Naive B cell (primary cell): Measurements from ENCODE around the gene MED13L. TPM values are rescaled to one million over a fixed set of nuclear protein-coding genes. Genes with fewer than 3 reads are reported as not detected.
"Not testable (repeated sequence)": the region's sequence is repeated elsewhere in the genome, so short reads cannot be mapped to it uniquely, and the experiment has no call there.

Source experiments
- ATAC-seq, 2 donors: fragments of 150-1000 bp; cut with Tn5 transposase; 2 replicates each; pipeline ENCODE4 v1.10.0; 2021; ENCODE audit warnings: low read depth in 2 of 2, mild to moderate bottlenecking in 2 of 2, moderate library complexity in 2 of 2
- DNase-seq: peaks from one replicate; pipeline ENCODE4 v3.0.0; 2022
- H3K27ac Mint-ChIP-seq, 6 donors: one replicate each; pipeline ENCODE4 v1.8.0; 2020 to 2022; ENCODE audit warnings: mild to moderate bottlenecking in 6 of 6, mixed read lengths in 6 of 6, moderate library complexity in 5 of 6, inconsistent platforms in 2 of 6
- H3K27me3 Mint-ChIP-seq, 3 donors: one replicate each; pipeline ENCODE4 v1.8.0; 2021 to 2022; ENCODE audit warnings: mixed read lengths in 3 of 3, mild to moderate bottlenecking in 1 of 3
- H3K36me3 Mint-ChIP-seq, 2 donors: one replicate each; pipeline ENCODE4 v1.8.0; 2020 to 2022; ENCODE audit warnings: mixed read lengths in 2 of 2, inconsistent platforms in 1 of 2, mild to moderate bottlenecking in 1 of 2
- H3K4me1 Mint-ChIP-seq, 3 donors: one replicate each; pipeline ENCODE4 v1.8.0; 2020 to 2022; ENCODE audit warnings: mixed read lengths in 3 of 3, inconsistent platforms in 1 of 3, mild to moderate bottlenecking in 1 of 3, moderate library complexity in 1 of 3
- H3K4me3 Mint-ChIP-seq, 8 donors: one replicate each; pipeline ENCODE4 v1.8.0; 2020 to 2022; ENCODE audit warnings: mild to moderate bottlenecking in 8 of 8, mixed read lengths in 8 of 8, moderate library complexity in 8 of 8, inconsistent platforms in 2 of 8
- H3K9me3 Mint-ChIP-seq, 7 donors: one replicate each; pipeline ENCODE4 v1.8.0; 2020 to 2022; ENCODE audit warnings: mixed read lengths in 7 of 7, mild to moderate bottlenecking in 5 of 7, inconsistent platforms in 2 of 7, moderate library complexity in 1 of 7
- polyA plus RNA-seq, 6 donors: library from polyadenylated mRNA; unstranded; fragments of 300-500 nt; fragmentation: Illumina TruSeq; gene quantifications; one replicate each; pipeline ENCODE4 v1.2.3, GENCODE V29; 2021; ENCODE audit warnings: low read depth in 6 of 6

The MED13L gene
- polyA plus RNA-seq, 6 donors from 2014 or later = 12.5 to 19.2 (median 16.2) TPM

- Mint-ChIP-seq H3K4me3 (peak overlapping the region in 1 of 8 donors; percentile 13), H3K36me3 (no peaks in the 10 kb centered on the region), H3K27me3 (no peaks in the 10 kb centered on the region), H3K4me1 (peaks cover 45 to 77% (median 72%) of the 10 kb centered on the region in 3 donors), H3K9me3 (peaks cover 0 to 18% (median 11%) of the 10 kb centered on the region in 7 donors), H3K27ac (peak overlapping the region in 4 of 6 donors; percentile 12 to 51 (median 34))
- DNase-seq (no peak), ATAC-seq (no peak)
These were observed 30.9 kb downstream of the MED13L start for GRCh38 chr12:116246490-116247179.

- H3K4me3 Mint-ChIP-seq = peak overlapping the region in 6 of 8 donors; percentile 32 to 73 (median 52)
- DNase-seq (no peak), ATAC-seq (no peak)
- peak overlapping the region; percentile 35 to 87 (median 62) for H3K27ac Mint-ChIP-seq
- no peaks in the 10 kb centered on the region for H3K36me3 Mint-ChIP-seq
- peaks cover 0 to 11% (median 7%) of the 10 kb centered on the region in 7 donors for H3K9me3 Mint-ChIP-seq
- peaks cover 49 to 85% (median 81%) of the 10 kb centered on the region in 3 donors for H3K4me1 Mint-ChIP-seq
- no peaks in the 10 kb centered on the region for H3K27me3 Mint-ChIP-seq
These were observed 32.3 kb downstream of the MED13L start for GRCh38 chr12:116245189-116245588.

- Mint-ChIP-seq H3K4me1 (peaks cover 50 to 91% (median 86%) of the 10 kb centered on the region in 3 donors), H3K9me3 (peaks cover 0 to 5% (median 2%) of the 10 kb centered on the region in 7 donors), H3K27ac (peak overlapping the region; percentile 35 to 87 (median 63)), H3K4me3 (peak overlapping the region in 4 of 8 donors; percentile 32 to 73 (median 50)), H3K27me3 (no peaks in the 10 kb centered on the region), H3K36me3 (no peaks in the 10 kb centered on the region)
- ATAC-seq (no peak), DNase-seq (no peak)
These were observed 32.9 kb downstream of the MED13L start for GRCh38 chr12:116244474-116245090.

- peak; percentile 95 for ATAC-seq
- Mint-ChIP-seq H3K4me1 (peaks cover 47 to 88% (median 83%) of the 10 kb centered on the region in 3 donors), H3K9me3 (no peaks in the 10 kb centered on the region), H3K27me3 (no peaks in the 10 kb centered on the region), H3K36me3 (no peaks in the 10 kb centered on the region), H3K4me3 (peak overlapping the region in 2 of 8 donors; percentile 32 to 52), H3K27ac (peak overlapping the region in 4 of 6 donors; percentile 34 to 86 (median 63))
- DNase-seq = no peak
These were observed 33.5 kb downstream of the MED13L start for GRCh38 chr12:116244001-116244400.

- no peak for DNase-seq
- Mint-ChIP-seq H3K4me3 (peak overlapping the region in 1 of 8 donors; percentile 30), H3K36me3 (no peaks in the 10 kb centered on the region), H3K4me1 (peaks cover 44 to 83% (median 76%) of the 10 kb centered on the region in 3 donors), H3K27ac (peak overlapping the region in 3 of 6 donors; percentile 43 to 86 (median 64)), H3K27me3 (no peaks in the 10 kb centered on the region), H3K9me3 (no peaks in the 10 kb centered on the region)
- ATAC-seq = no peak
These were observed 34.8 kb downstream of the MED13L start for GRCh38 chr12:116242740-116243139.

- ATAC-seq (no peak), DNase-seq (no peak)
- no peaks in the 10 kb centered on the region for H3K36me3 Mint-ChIP-seq
- no peaks in the 10 kb centered on the region for H3K9me3 Mint-ChIP-seq
- H3K27ac Mint-ChIP-seq = peak overlapping the region in 1 of 6 donors; percentile 75
- H3K4me3 Mint-ChIP-seq = peak overlapping the region in 1 of 8 donors; percentile 16
- no peaks in the 10 kb centered on the region for H3K27me3 Mint-ChIP-seq
- H3K4me1 Mint-ChIP-seq = peaks cover 47 to 85% (median 76%) of the 10 kb centered on the region in 3 donors
These were observed 36.2 kb downstream of the MED13L start for GRCh38 chr12:116241157-116241759.

GRCh38 chr12:116238570-116239119, 38.8 kb downstream of the MED13L start:
- H3K27me3 Mint-ChIP-seq, H3K4me3 Mint-ChIP-seq, ATAC-seq, DNase-seq, H3K9me3 Mint-ChIP-seq, H3K36me3 Mint-ChIP-seq: not testable (repeated sequence)
- Mint-ChIP-seq H3K4me1 (peaks cover 26 to 66% (median 55%) of the 10 kb centered on the region in 3 donors), H3K27ac (peak overlapping the region in 1 of 6 donors; percentile 27)

GRCh38 chr12:116238149-116238548, 39.3 kb downstream of the MED13L start:
- H3K4me3 Mint-ChIP-seq = no peak overlapping the region
- H3K4me1 Mint-ChIP-seq = peaks cover 27 to 65% (median 55%) of the 10 kb centered on the region in 3 donors
- DNase-seq = no peak
- no peaks in the 10 kb centered on the region for H3K27me3 Mint-ChIP-seq
- H3K9me3 Mint-ChIP-seq = no peaks in the 10 kb centered on the region
- no peaks in the 10 kb centered on the region for H3K36me3 Mint-ChIP-seq
- ATAC-seq = no peak
- H3K27ac Mint-ChIP-seq = peak overlapping the region in 2 of 6 donors; percentile 7 to 27

GRCh38 chr12:116236976-116237375, 40.5 kb downstream of the MED13L start:
- no peak for ATAC-seq
- Mint-ChIP-seq H3K4me1 (peaks cover 31 to 55% (median 51%) of the 10 kb centered on the region in 3 donors), H3K4me3 (peak overlapping the region in 1 of 8 donors; percentile 3), H3K27me3 (no peaks in the 10 kb centered on the region), H3K36me3 (no peaks in the 10 kb centered on the region), H3K9me3 (no peaks in the 10 kb centered on the region), H3K27ac (peak overlapping the region in 4 of 6 donors; percentile 2 to 67 (median 44))
- DNase-seq = no peak

GRCh38 chr12:116236148-116236731, 41.3 kb downstream of the MED13L start:
- DNase-seq = peak; percentile 42
- no peaks in the 10 kb centered on the region for H3K36me3 Mint-ChIP-seq
- H3K9me3 Mint-ChIP-seq = no peaks in the 10 kb centered on the region
- peak overlapping the region in 1 of 8 donors; percentile 2 for H3K4me3 Mint-ChIP-seq
- ATAC-seq = peak; percentile 81 to 82
- no peaks in the 10 kb centered on the region for H3K27me3 Mint-ChIP-seq
- peak overlapping the region; percentile 34 to 85 (median 69) for H3K27ac Mint-ChIP-seq
- H3K4me1 Mint-ChIP-seq = peaks cover 31 to 51% (median 48%) of the 10 kb centered on the region in 3 donors

- peaks cover 25 to 34% (median 30%) of the 10 kb centered on the region in 3 donors for H3K4me1 Mint-ChIP-seq
- not testable (repeated sequence) for H3K9me3 Mint-ChIP-seq, H3K4me3 Mint-ChIP-seq, DNase-seq, H3K36me3 Mint-ChIP-seq, ATAC-seq, H3K27me3 Mint-ChIP-seq
- peak overlapping the region in 1 of 6 donors; percentile 15 for H3K27ac Mint-ChIP-seq
These were observed 43.3 kb downstream of the MED13L start for GRCh38 chr12:116234148-116234547.

- DNase-seq (no peak), ATAC-seq (no peak)
- H3K9me3 Mint-ChIP-seq = no peaks in the 10 kb centered on the region
- no peaks in the 10 kb centered on the region for H3K27me3 Mint-ChIP-seq
- peak overlapping the region in 2 of 6 donors; percentile 55 to 61 for H3K27ac Mint-ChIP-seq
- peaks cover 25 to 34% (median 30%) of the 10 kb centered on the region in 3 donors for H3K4me1 Mint-ChIP-seq
- H3K36me3 Mint-ChIP-seq = no peaks in the 10 kb centered on the region
- H3K4me3 Mint-ChIP-seq = no peak overlapping the region
These were observed 43.8 kb downstream of the MED13L start for GRCh38 chr12:116233669-116234068.

- H3K9me3 Mint-ChIP-seq = no peaks in the 10 kb centered on the region
- ATAC-seq = no peak
- no peak overlapping the region for H3K4me3 Mint-ChIP-seq
- no peaks in the 10 kb centered on the region for H3K27me3 Mint-ChIP-seq
- H3K4me1 Mint-ChIP-seq = peaks cover 20 to 28% (median 23%) of the 10 kb centered on the region in 3 donors
- no peak overlapping the region for H3K27ac Mint-ChIP-seq
- peaks cover 0 to 12% of the 10 kb centered on the region in 2 donors for H3K36me3 Mint-ChIP-seq
- DNase-seq = no peak
These were observed 49.7 kb downstream of the MED13L start for GRCh38 chr12:116227811-116228210.
